ENCODE data around the gene CATSPERZ. TPM values are rescaled to one million over a fixed set of nuclear protein-coding genes. Genes with fewer than 3 reads are reported as not detected.

CATSPERZ gene
- total and polyA plus RNA-seq, 2 of the 13 experiments (the other 11 are each of a cell fraction or from before 2014, with no cell fraction given) = 0.22 to 0.48 TPM

- TF ChIP-seq SOX13 (IDR thresholded peaks at IDR 0.05) = no peak
- no peak; a peak in 1 of 4 replicates for TF ChIP-seq SOX13 (CRISPR knock-in tag; conservative IDR thresholded peaks at IDR 0.05 in 1 of 2, IDR thresholded peaks at IDR 0.05 in 1 of 2)
- no peak for TF ChIP-seq ZNF577 (CRISPR knock-in tag; IDR thresholded peaks at IDR 0.05; ENCODE audit: borderline replicate concordance, low read depth)
- no peak for TF ChIP-seq ZNF569 (CRISPR knock-in tag; IDR thresholded peaks at IDR 0.05; ENCODE audit: borderline replicate concordance)
- peak; percentile 56 for TF ChIP-seq MAX (IDR thresholded peaks at IDR 0.05)
- peak; percentile 38 for TF ChIP-seq TFDP2 (CRISPR knock-in tag; IDR thresholded peaks at IDR 0.05)
- no peak for TF ChIP-seq RFXANK (CRISPR knock-in tag; IDR thresholded peaks at IDR 0.05)
- TF ChIP-seq ZNF597 (CRISPR knock-in tag; IDR thresholded peaks at IDR 0.05) = no peak
- TF ChIP-seq HIVEP1 (CRISPR knock-in tag; IDR thresholded peaks at IDR 0.05) = peak; percentile 83; the same call in 1 of the 2 replicates
- TF ChIP-seq ELF4 (CRISPR knock-in tag; IDR thresholded peaks at IDR 0.05; ENCODE audit: borderline replicate concordance) = peak; percentile 92; the same call in 1 of the 2 replicates
- TF ChIP-seq ELF3 (CRISPR knock-in tag; IDR thresholded peaks at IDR 0.05) = 0 out of 2 replicates have a peak, but pooled peaks have one; percentile 54
- no peak; the same call in 1 of the 2 replicates for TF ChIP-seq ZNF12 (CRISPR knock-in tag; IDR thresholded peaks at IDR 0.05)
- TF ChIP-seq ZNF724P (CRISPR knock-in tag; IDR thresholded peaks at IDR 0.05; ENCODE audit: borderline replicate concordance) = no peak
- no peak for TF ChIP-seq KMT2A (CRISPR knock-in tag; IDR thresholded peaks at IDR 0.05)
- TF ChIP-seq SIX1 (CRISPR knock-in tag; IDR thresholded peaks at IDR 0.05; ENCODE audit: borderline replicate concordance) = no peak
- TF ChIP-seq ZNF766 (CRISPR knock-in tag; IDR thresholded peaks at IDR 0.05; ENCODE audit: borderline replicate concordance) = 0 out of 2 replicates have a peak, but pooled peaks have one; percentile 59
- TF ChIP-seq THAP9 (CRISPR knock-in tag; IDR thresholded peaks at IDR 0.05; ENCODE audit: borderline replicate concordance) = peak; percentile 76; the same call in 1 of the 2 replicates
- no peak for TF ChIP-seq ZNF562 (CRISPR knock-in tag; IDR thresholded peaks at IDR 0.05; ENCODE audit: borderline replicate concordance)
- 0 out of 2 replicates have a peak, but pooled peaks have one; percentile 49 for TF ChIP-seq ZBTB21 (CRISPR knock-in tag; IDR thresholded peaks at IDR 0.05)
- no peak for TF ChIP-seq MAF1 (CRISPR knock-in tag; IDR thresholded peaks at IDR 0.05; ENCODE audit: borderline replicate concordance)
- no peak for TF ChIP-seq ZNF121 (CRISPR knock-in tag; IDR thresholded peaks at IDR 0.05)
- TF ChIP-seq GMEB1 (CRISPR knock-in tag; IDR thresholded peaks at IDR 0.05; ENCODE audit: borderline replicate concordance) = peak; percentile 79; the same call in 1 of the 2 replicates
- TF ChIP-seq MXD1 (CRISPR knock-in tag; IDR thresholded peaks at IDR 0.05) = peak; percentile 77
Observed at GRCh38 chr11:64317325-64317960, 17.3 kb downstream of the CATSPERZ start, which contains the start of gene TRMT112 (continued).

Data from HepG2 (cell line).